ENCODE results near the gene PIP4K2A. TPM values are rescaled to one million over a fixed set of nuclear protein-coding genes. Genes with fewer than 3 reads are reported as not detected.
A peak's percentile ranks its signal among the peaks of the same experiment; 100 is the strongest.

Gene PIP4K2A
- total RNA-seq, 6 experiments from 2014 or later: 50.1 to 67.9 (median 58.9) TPM

DNA sequence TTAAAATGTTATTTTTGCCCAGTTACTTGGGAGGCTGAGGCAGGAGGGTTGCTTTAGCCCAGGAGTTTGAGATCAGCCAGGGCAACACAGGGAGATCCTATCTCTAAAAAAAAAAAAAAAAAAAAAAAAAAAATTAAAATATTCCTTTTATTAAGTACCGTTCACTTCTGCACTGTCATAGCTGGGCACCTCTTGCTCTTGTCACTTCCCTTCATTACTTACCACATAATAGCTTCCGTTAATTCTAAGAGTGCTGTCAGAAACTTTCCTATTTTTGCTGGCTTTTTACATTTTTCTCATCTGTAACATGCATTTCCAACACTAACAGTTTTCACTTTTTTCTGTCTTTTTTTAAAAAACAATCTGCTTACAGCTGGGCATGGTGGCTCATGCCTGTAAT, 132.9 kb downstream of the PIP4K2A start:
- Mint-ChIP-seq H3K4me1 (ENCODE audit: low read depth) (peaks cover 7% of the 10 kb centered on the region; the same call in 1 of the 2 replicates), H3K4me3 (no peak overlapping the region), H3K27ac (no peak overlapping the region), H3K36me3 (ENCODE audit: low read depth) (peaks cover 32% of the 10 kb centered on the region), H3K9me3 (no peaks in the 10 kb centered on the region), H3K27me3 (ENCODE audit: insufficient read depth) (peaks cover 7% of the 10 kb centered on the region)
- TF ChIP-seq, protein P1, sequence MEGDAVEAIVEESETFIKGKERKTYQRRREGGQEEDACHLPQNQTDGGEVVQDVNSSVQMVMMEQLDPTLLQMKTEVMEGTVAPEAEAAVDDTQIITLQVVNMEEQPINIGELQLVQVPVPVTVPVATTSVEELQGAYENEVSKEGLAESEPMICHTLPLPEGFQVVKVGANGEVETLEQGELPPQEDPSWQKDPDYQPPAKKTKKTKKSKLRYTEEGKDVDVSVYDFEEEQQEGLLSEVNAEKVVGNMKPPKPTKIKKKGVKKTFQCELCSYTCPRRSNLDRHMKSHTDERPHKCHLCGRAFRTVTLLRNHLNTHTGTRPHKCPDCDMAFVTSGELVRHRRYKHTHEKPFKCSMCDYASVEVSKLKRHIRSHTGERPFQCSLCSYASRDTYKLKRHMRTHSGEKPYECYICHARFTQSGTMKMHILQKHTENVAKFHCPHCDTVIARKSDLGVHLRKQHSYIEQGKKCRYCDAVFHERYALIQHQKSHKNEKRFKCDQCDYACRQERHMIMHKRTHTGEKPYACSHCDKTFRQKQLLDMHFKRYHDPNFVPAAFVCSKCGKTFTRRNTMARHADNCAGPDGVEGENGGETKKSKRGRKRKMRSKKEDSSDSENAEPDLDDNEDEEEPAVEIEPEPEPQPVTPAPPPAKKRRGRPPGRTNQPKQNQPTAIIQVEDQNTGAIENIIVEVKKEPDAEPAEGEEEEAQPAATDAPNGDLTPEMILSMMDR (IDR thresholded peaks at IDR 0.05): no peak
- DNase-seq: no peak

DNA sequence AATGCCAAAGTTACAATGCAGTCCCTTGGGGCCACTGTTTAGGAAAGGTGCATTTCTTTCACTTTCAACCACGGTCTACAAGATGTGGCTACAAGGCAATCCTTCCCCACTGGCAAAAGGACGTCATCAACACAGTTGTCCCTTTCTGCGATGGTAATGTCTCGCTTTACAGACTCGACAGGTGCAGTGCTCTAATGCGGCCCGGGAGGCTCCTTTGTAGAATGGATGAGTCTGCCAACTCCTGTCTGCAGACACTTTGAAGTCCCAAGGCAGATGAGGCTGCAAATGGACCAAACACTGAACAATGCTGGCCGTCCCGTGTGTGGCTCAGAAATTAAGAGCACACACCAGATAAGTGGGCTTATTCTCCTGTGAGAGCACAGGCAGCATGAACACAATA, 133.7 kb downstream of the PIP4K2A start:
- TF ChIP-seq, protein P1 (IDR thresholded peaks at IDR 0.05): no peak
- Mint-ChIP-seq H3K4me3 (no peak overlapping the region), H3K27me3 (ENCODE audit: insufficient read depth) (peaks cover 7% of the 10 kb centered on the region), H3K27ac (no peak overlapping the region), H3K36me3 (ENCODE audit: low read depth) (peaks cover 32% of the 10 kb centered on the region), H3K4me1 (ENCODE audit: low read depth) (peaks cover 7% of the 10 kb centered on the region; the same call in 1 of the 2 replicates), H3K9me3 (no peaks in the 10 kb centered on the region)
- DNase-seq: no peak

DNA sequence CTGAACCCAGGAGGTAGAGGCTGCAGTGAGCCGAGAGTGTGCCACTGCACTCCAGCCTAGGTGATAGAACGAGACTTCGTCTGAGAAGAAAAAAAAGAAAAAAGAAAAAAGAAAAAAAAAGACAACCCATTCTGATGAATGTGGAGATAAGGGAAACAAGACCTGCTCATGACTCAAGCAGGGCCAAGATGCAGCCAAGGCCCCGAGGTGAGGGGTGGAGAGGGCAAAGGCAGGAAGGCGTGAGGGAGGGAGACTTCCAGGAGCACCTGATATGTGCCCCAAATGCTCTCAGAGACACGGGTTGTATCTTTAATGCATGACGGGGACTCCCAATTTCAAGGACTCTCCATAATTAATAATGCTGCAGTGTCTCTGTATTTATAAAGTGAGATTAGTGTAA, 134.6 kb downstream of the PIP4K2A start:
- H3K4me3 Mint-ChIP-seq: no peak overlapping the region
- TF ChIP-seq, protein P1 (IDR thresholded peaks at IDR 0.05): no peak
- peaks cover 7% of the 10 kb centered on the region for H3K27me3 Mint-ChIP-seq (ENCODE audit: insufficient read depth)
- DNase-seq: no peak
- peaks cover 32% of the 10 kb centered on the region for H3K36me3 Mint-ChIP-seq (ENCODE audit: low read depth)
- no peak overlapping the region for H3K27ac Mint-ChIP-seq
- no peaks in the 10 kb centered on the region for H3K9me3 Mint-ChIP-seq
- H3K4me1 Mint-ChIP-seq (ENCODE audit: low read depth): peaks cover 7% of the 10 kb centered on the region; the same call in 1 of the 2 replicates

DNA sequence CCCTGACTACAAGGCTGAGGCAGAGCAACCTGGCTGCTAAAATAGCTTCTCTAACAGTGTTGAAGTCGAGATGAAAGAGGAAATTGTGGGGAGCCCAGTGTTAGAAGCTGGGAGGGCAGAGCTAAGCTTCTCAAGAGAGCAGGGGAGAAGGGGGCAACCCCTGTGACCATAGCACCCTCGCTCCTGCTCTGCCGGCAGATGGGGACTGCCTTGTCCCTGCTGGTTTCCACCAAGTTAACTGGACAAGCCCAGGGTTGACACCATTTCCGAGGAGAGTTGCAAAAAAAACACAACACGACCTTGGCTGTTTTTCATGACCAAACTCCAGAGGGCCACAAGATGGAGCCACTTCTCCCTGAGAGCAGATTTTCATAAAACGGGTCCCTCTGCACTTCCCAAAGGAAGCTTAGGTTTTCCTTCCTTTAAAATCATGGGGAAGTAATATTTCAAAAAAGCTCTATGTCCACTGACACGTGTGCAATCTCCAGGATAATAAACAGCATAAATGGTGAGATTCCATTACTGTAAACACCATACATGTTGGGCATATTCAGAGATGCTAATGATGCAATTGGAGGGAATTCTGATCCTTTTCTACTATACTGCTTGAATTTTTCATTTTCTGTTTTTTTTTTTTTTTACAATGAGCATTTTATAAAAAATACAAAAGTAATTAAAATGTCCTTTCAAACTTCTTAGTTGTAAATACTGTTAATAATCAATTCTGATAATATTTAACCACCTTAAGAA, 140.4 kb downstream of the PIP4K2A start:
- TF ChIP-seq, protein P1 (IDR thresholded peaks at IDR 0.05): peak; percentile 80
- DNase-seq: no peak
- H3K4me1 Mint-ChIP-seq (ENCODE audit: low read depth): 0 out of 2 replicates have a peak, but pooled peaks cover 6% of the 10 kb centered on the region
- peaks cover 21% of the 10 kb centered on the region for H3K36me3 Mint-ChIP-seq (ENCODE audit: low read depth)
- no peak overlapping the region for H3K4me3 Mint-ChIP-seq
- H3K27me3 Mint-ChIP-seq (ENCODE audit: insufficient read depth): peaks cover 4% of the 10 kb centered on the region
- no peaks in the 10 kb centered on the region for H3K9me3 Mint-ChIP-seq
- no peak overlapping the region; the same call in 1 of the 2 replicates for H3K27ac Mint-ChIP-seq

DNA sequence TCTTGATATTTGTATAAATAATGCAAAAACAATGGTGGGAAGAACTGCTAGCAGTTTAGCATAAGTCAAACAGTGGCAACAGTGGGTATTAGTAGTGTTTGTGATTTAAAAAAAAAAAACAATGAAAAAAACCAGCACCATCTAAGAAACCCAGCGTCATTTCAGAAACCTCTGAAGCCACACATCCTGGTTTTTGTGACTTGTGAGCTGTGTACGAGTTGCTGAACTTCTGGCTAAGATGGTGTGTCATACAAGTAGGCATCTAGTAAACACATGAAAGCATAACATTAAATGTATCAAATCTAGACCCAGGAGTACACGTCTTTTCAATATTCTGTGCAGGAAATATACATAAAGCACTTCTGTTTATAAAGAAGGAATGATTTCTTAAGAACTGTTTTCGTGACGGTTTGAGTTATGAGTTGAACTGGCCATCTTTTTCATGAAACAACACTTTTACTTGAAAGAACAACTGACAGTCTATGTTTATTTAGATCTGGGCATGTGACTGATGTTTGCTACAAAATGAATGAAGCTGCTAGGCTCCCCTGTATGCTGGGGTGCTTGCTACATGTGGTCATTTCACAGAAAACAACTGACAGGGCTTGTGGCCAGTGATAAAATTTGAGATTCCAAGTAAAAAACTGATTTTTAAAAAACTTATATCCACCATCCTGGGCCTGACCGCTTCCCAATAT, 143.5 kb downstream of the PIP4K2A start:
- TF ChIP-seq, protein P1 (IDR thresholded peaks at IDR 0.05): no peak
- peaks cover 21% of the 10 kb centered on the region for H3K36me3 Mint-ChIP-seq (ENCODE audit: low read depth)
- H3K27me3 Mint-ChIP-seq (ENCODE audit: insufficient read depth): peaks cover 2% of the 10 kb centered on the region
- no peak for DNase-seq
- H3K4me3 Mint-ChIP-seq: no peak overlapping the region
- no peak overlapping the region for H3K27ac Mint-ChIP-seq
- H3K9me3 Mint-ChIP-seq: no peaks in the 10 kb centered on the region
- H3K4me1 Mint-ChIP-seq (ENCODE audit: low read depth): 0 out of 2 replicates have a peak, but pooled peaks cover 6% of the 10 kb centered on the region
